PC-9 (cell line): ENCODE measurements around the gene KCNRG.

Source experiments
- EZH2 ChIP-seq: fragments of 200-600 bp; sonication (generic); IDR thresholded peaks from 2 replicates; pipeline ENCODE4 v1.8.0; 2017; ENCODE audit warnings: antibody characterized with exemption, low read depth
- TF ChIP-seq, protein P1 (sequence below): fragments of 200-600 bp; sonication (generic); conservative IDR thresholded peaks from 2 replicates; pipeline ENCODE4 v1.6.1; 2017; ENCODE audit warnings: mixed run types, antibody characterized with exemption, mild to moderate bottlenecking, moderate library complexity

DNA sequence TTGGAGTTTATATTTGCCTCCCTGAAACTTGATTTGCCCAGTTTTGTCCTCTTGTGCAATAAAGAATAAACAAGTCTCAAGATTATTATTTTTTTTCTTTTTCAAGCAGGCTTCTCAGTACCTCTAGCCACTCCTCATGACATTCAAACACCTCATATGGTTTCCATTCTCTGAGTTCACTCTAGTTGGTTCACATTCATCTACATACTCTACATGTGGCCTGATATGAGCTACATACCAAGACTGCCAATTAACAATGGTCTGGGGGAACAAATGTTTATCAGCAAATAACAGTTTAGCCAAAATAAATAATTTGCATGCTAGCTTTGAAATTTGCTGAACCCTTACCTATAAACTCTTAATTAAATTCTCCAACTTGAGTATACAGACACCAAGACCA is 22.5 kb downstream of the KCNRG start:
- TF ChIP-seq, protein P1, sequence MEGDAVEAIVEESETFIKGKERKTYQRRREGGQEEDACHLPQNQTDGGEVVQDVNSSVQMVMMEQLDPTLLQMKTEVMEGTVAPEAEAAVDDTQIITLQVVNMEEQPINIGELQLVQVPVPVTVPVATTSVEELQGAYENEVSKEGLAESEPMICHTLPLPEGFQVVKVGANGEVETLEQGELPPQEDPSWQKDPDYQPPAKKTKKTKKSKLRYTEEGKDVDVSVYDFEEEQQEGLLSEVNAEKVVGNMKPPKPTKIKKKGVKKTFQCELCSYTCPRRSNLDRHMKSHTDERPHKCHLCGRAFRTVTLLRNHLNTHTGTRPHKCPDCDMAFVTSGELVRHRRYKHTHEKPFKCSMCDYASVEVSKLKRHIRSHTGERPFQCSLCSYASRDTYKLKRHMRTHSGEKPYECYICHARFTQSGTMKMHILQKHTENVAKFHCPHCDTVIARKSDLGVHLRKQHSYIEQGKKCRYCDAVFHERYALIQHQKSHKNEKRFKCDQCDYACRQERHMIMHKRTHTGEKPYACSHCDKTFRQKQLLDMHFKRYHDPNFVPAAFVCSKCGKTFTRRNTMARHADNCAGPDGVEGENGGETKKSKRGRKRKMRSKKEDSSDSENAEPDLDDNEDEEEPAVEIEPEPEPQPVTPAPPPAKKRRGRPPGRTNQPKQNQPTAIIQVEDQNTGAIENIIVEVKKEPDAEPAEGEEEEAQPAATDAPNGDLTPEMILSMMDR: no peak
- TF ChIP-seq EZH2: no peak
